ENCODE measurements around the gene TSPAN15.
"Not testable (repeated sequence)": the region's sequence is repeated elsewhere in the genome, so short reads cannot be mapped to it uniquely, and the experiment has no call there.

TSPAN15 gene

GRCh38 chr10:69443354-69443753 lies 7.9 kb upstream of the TSPAN15 start:
- H3K4me1 ChIP-seq (ENCODE audit: insufficient read depth, poor library complexity, severe bottlenecking), result peaks cover 48% of the 10 kb centered on the region
- no peaks in the 10 kb centered on the region for H3K36me3 ChIP-seq (ENCODE audit: low read depth)
- TF ChIP-seq, protein P1, sequence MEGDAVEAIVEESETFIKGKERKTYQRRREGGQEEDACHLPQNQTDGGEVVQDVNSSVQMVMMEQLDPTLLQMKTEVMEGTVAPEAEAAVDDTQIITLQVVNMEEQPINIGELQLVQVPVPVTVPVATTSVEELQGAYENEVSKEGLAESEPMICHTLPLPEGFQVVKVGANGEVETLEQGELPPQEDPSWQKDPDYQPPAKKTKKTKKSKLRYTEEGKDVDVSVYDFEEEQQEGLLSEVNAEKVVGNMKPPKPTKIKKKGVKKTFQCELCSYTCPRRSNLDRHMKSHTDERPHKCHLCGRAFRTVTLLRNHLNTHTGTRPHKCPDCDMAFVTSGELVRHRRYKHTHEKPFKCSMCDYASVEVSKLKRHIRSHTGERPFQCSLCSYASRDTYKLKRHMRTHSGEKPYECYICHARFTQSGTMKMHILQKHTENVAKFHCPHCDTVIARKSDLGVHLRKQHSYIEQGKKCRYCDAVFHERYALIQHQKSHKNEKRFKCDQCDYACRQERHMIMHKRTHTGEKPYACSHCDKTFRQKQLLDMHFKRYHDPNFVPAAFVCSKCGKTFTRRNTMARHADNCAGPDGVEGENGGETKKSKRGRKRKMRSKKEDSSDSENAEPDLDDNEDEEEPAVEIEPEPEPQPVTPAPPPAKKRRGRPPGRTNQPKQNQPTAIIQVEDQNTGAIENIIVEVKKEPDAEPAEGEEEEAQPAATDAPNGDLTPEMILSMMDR (IDR thresholded peaks at IDR 0.05; ENCODE audit: poor library complexity, severe bottlenecking), result no peak
- H3K27me3 ChIP-seq (ENCODE audit: insufficient read depth, poor library complexity, severe bottlenecking), result no peaks in the 10 kb centered on the region
- H3K4me3 ChIP-seq (ENCODE audit: severe bottlenecking), result no peak overlapping the region
- ATAC-seq (ENCODE audit: low read depth) (no peak), DNase-seq (ENCODE audit: low spot score) (no peak)
- H3K27ac ChIP-seq (ENCODE audit: poor library complexity, severe bottlenecking), result no peak overlapping the region
- no peaks in the 10 kb centered on the region for H3K9me3 ChIP-seq (ENCODE audit: severe bottlenecking)

DNA sequence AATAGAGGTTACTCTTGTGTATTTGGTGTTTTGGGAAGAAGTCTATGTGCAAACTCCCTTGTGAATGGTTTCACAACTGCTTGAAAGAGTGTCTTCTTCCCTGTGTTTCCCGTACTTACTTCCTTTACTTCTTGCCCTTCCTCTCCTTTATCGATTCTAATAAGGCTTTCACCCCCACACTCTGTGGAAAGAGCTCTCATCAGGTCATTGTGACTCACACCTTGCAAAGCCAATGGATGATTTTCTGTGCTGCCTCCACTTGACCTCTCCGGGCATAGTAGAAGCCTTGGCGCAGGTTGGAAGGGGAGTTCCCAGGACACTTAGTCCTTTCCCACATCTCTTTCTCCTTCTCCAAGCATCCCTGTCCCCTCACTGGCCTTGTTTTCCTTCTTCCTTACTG lies 6.2 kb upstream of the TSPAN15 start:
- no peaks in the 10 kb centered on the region for H3K27me3 ChIP-seq (ENCODE audit: insufficient read depth, poor library complexity, severe bottlenecking)
- H3K27ac ChIP-seq (ENCODE audit: poor library complexity, severe bottlenecking), result peak overlapping the region; percentile 90
- no peak for ATAC-seq (ENCODE audit: low read depth)
- no peaks in the 10 kb centered on the region for H3K9me3 ChIP-seq (ENCODE audit: severe bottlenecking)
- no peaks in the 10 kb centered on the region for H3K36me3 ChIP-seq (ENCODE audit: low read depth)
- H3K4me3 ChIP-seq (ENCODE audit: severe bottlenecking), result no peak overlapping the region
- DNase-seq (ENCODE audit: low spot score), result no peak
- TF ChIP-seq, protein P1 (IDR thresholded peaks at IDR 0.05; ENCODE audit: poor library complexity, severe bottlenecking), result no peak
- H3K4me1 ChIP-seq (ENCODE audit: insufficient read depth, poor library complexity, severe bottlenecking), result peaks cover 38% of the 10 kb centered on the region

DNA sequence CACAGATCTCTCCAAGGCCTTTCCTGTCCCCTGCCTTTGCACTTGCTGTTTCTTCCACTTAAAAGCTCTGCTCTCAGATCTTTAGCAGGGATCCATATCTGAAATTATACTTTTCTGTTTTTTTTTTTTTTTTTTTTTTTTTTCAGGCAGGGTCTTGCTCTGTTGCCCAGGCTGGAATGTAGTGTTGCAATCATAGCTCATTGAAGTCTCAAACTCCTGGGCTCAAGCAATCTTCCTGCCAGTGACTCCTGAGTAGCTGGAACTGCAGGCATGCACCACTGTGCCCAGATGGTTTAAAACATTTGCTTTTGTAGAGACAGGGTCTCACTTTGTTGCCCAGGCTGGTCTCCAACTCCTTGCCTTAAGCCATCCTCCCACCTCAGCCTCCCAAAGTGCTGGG lies 5.0 kb upstream of the TSPAN15 start:
- no peak overlapping the region for H3K4me3 ChIP-seq (ENCODE audit: severe bottlenecking)
- no peaks in the 10 kb centered on the region for H3K36me3 ChIP-seq (ENCODE audit: low read depth)
- peak overlapping the region; percentile 90 for H3K27ac ChIP-seq (ENCODE audit: poor library complexity, severe bottlenecking)
- H3K9me3 ChIP-seq (ENCODE audit: severe bottlenecking), result no peaks in the 10 kb centered on the region
- DNase-seq (ENCODE audit: low spot score), result no peak
- TF ChIP-seq, protein P1 (IDR thresholded peaks at IDR 0.05; ENCODE audit: poor library complexity, severe bottlenecking), result no peak
- no peak; the same call in 1 of the 3 replicates for ATAC-seq (ENCODE audit: low read depth)
- H3K4me1 ChIP-seq (ENCODE audit: insufficient read depth, poor library complexity, severe bottlenecking), result peaks cover 32% of the 10 kb centered on the region
- H3K27me3 ChIP-seq (ENCODE audit: insufficient read depth, poor library complexity, severe bottlenecking), result no peaks in the 10 kb centered on the region

DNA sequence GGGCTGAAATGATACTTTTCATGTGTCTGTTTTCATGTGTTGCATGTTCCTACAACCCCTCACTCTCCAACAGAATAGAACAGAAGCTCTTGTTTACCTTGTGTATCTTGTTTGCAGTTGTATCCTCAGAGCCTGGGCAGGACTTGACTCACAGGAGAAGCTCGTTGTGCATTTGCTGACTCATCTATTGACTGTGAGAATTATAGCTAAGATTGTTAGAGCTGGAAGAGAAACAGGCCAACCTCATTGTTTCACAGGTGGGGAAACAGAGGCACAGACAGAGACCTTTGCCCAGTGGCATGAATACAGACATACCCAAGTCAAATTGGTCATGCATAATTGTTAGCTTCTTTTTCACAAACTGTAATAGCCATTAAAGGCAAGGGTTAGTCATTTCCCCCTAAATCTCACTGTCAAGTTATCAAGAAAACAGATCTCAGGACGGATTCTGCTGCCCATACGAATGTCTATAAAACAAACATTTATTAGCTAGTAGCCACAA lies 4.6 kb upstream of the TSPAN15 start:
- H3K36me3 ChIP-seq (ENCODE audit: low read depth), result no peaks in the 10 kb centered on the region
- TF ChIP-seq, protein P1 (IDR thresholded peaks at IDR 0.05; ENCODE audit: poor library complexity, severe bottlenecking), result no peak
- H3K27ac ChIP-seq (ENCODE audit: poor library complexity, severe bottlenecking), result peak overlapping the region; percentile 90
- H3K4me1 ChIP-seq (ENCODE audit: insufficient read depth, poor library complexity, severe bottlenecking), result peaks cover 32% of the 10 kb centered on the region
- no peak overlapping the region for H3K4me3 ChIP-seq (ENCODE audit: severe bottlenecking)
- H3K27me3 ChIP-seq (ENCODE audit: insufficient read depth, poor library complexity, severe bottlenecking), result no peaks in the 10 kb centered on the region
- ATAC-seq (ENCODE audit: low read depth) (peak; percentile 83), DNase-seq (ENCODE audit: low spot score) (no peak)
- no peaks in the 10 kb centered on the region for H3K9me3 ChIP-seq (ENCODE audit: severe bottlenecking)

DNA sequence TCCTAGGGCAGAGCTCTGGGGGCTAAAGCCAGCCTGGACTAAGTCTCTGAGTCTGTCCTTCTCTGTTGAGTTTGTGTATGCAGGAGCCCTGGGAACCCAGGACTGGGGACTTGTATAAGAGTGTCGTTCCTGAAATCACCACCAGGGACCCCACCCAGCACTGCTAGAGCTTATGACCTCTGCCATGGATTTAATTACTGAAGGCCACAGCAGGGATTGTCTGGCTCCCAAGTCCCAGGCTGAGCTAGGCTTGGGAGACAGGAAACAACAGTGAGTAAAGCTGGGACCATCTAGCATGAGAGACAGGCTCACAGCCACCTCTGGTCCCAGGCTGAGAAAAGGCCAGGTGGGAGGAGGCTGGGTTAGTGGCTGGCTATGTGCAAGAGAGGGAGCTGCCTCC lies 1.4 kb upstream of the TSPAN15 start:
- TF ChIP-seq, protein P1 (IDR thresholded peaks at IDR 0.05; ENCODE audit: poor library complexity, severe bottlenecking), result peak; percentile 40
- no peaks in the 10 kb centered on the region for H3K9me3 ChIP-seq (ENCODE audit: severe bottlenecking)
- ATAC-seq (ENCODE audit: low read depth) (0 out of 3 replicates have a peak, but pooled peaks have one; percentile 18), DNase-seq (ENCODE audit: low spot score) (no peak)
- peaks cover 32% of the 10 kb centered on the region for H3K4me1 ChIP-seq (ENCODE audit: insufficient read depth, poor library complexity, severe bottlenecking)
- H3K27ac ChIP-seq (ENCODE audit: poor library complexity, severe bottlenecking), result peak overlapping the region; percentile 2
- no peaks in the 10 kb centered on the region for H3K27me3 ChIP-seq (ENCODE audit: insufficient read depth, poor library complexity, severe bottlenecking)
- no peak overlapping the region for H3K4me3 ChIP-seq (ENCODE audit: severe bottlenecking)
- H3K36me3 ChIP-seq (ENCODE audit: low read depth), result no peaks in the 10 kb centered on the region

- DNase-seq (ENCODE audit: low spot score); ATAC-seq (ENCODE audit: low read depth); H3K9me3 ChIP-seq (ENCODE audit: severe bottlenecking); H3K27me3 ChIP-seq (ENCODE audit: insufficient read depth, poor library complexity, severe bottlenecking); H3K36me3 ChIP-seq (ENCODE audit: low read depth); H3K4me3 ChIP-seq (ENCODE audit: severe bottlenecking): not testable (repeated sequence)
- H3K27ac ChIP-seq (ENCODE audit: poor library complexity, severe bottlenecking), result peak overlapping the region; percentile 2
- peaks cover 29% of the 10 kb centered on the region for H3K4me1 ChIP-seq (ENCODE audit: insufficient read depth, poor library complexity, severe bottlenecking)
These were observed 870 bp upstream of the TSPAN15 start for GRCh38 chr10:69450395-69450794.
